GM12874 (cell line): ENCODE measurements around the gene TMEM131L.

ENCODE experiments used
- CTCF ChIP-seq: IDR thresholded peaks from 2 replicates; pipeline ENCODE4 v1.5.1; 2011; ENCODE audit warnings: low read depth, mild to moderate bottlenecking, control low read depth, low read length, moderate library complexity; ENCODE audit not compliant: insufficient read depth

TMEM131L gene

GRCh38 chr4:153514001-153514526 is 47.9 kb downstream of the TMEM131L start:
- no peak for TF ChIP-seq CTCF

GRCh38 chr4:153514688-153515426 is 48.7 kb downstream of the TMEM131L start:
- no peak for TF ChIP-seq CTCF

- no peak for TF ChIP-seq CTCF
Observed at GRCh38 chr4:153517159-153517558, 51.0 kb downstream of the TMEM131L start.

GRCh38 chr4:153518001-153518400 is 51.8 kb downstream of the TMEM131L start:
- TF ChIP-seq CTCF, result no peak

GRCh38 chr4:153518637-153519389 is 52.7 kb downstream of the TMEM131L start:
- TF ChIP-seq CTCF, result no peak

- TF ChIP-seq CTCF, result no peak
Observed at GRCh38 chr4:153519687-153520086, 53.5 kb downstream of the TMEM131L start.

GRCh38 chr4:153520227-153520626 is 54.1 kb downstream of the TMEM131L start:
- no peak for TF ChIP-seq CTCF
